GM18498 (cell line): ENCODE data around the gene FAM184B.

Experiments used
- ATAC-seq: cut with Tn5 transposase; IDR thresholded peaks from one replicate; pipeline ENCODE4 v1.9.1; 2021; ENCODE audit warnings: mild to moderate bottlenecking, moderate library complexity; ENCODE audit not compliant: unreplicated experiment

Gene FAM184B

GRCh38 chr4:17781300-17782287, at the start of gene FAM184B:
Gene FAM184B, minus strand, starts transcription at chr4:17781621. Its CDS starts 322 bp downstream, at chr4:17781299.
- no peak for ATAC-seq

- no peak for ATAC-seq
These were observed 42.6 kb upstream of the FAM184B start for GRCh38 chr4:17823871-17824669.

GRCh38 chr4:17817027-17817426, 35.6 kb upstream of the FAM184B start:
- peak; percentile 79 for ATAC-seq

GRCh38 chr4:17816142-17816541, 34.7 kb upstream of the FAM184B start:
- no peak for ATAC-seq

- no peak for ATAC-seq
These were observed 32.7 kb upstream of the FAM184B start for GRCh38 chr4:17814140-17814539.

GRCh38 chr4:17812801-17813200, 31.4 kb upstream of the FAM184B start:
- ATAC-seq: no peak

- ATAC-seq: no peak
These were observed 30.7 kb upstream of the FAM184B start for GRCh38 chr4:17812125-17812524.

- ATAC-seq: peak; percentile 34
These were observed 29.7 kb upstream of the FAM184B start for GRCh38 chr4:17811078-17811603.

GRCh38 chr4:17810260-17811077, 29.0 kb upstream of the FAM184B start, which contains the start of the genes DCAF16 and NCAPG:
Gene DCAF16, minus strand, starts transcription at chr4:17810757. Its CDS starts 6,616 bp downstream, at chr4:17804141.
Gene NCAPG, plus strand, starts transcription at chr4:17810979. Its CDS starts 99 bp downstream, at chr4:17811078.
- peak; percentile 87 for ATAC-seq

GRCh38 chr4:17809667-17810066, 28.2 kb upstream of the FAM184B start:
- no peak for ATAC-seq

GRCh38 chr4:17807446-17807845, 26.0 kb upstream of the FAM184B start:
- no peak for ATAC-seq

- no peak for ATAC-seq
These were observed 24.2 kb upstream of the FAM184B start for GRCh38 chr4:17805580-17806155.

GRCh38 chr4:17797808-17798207, 16.4 kb upstream of the FAM184B start:
- ATAC-seq: no peak

- no peak for ATAC-seq
These were observed 13.3 kb upstream of the FAM184B start for GRCh38 chr4:17794730-17795129.

GRCh38 chr4:17788956-17789355, 7.5 kb upstream of the FAM184B start:
- no peak for ATAC-seq

- no peak for ATAC-seq
These were observed 5.9 kb upstream of the FAM184B start for GRCh38 chr4:17787315-17787714.

- ATAC-seq: no peak
These were observed 5.1 kb upstream of the FAM184B start for GRCh38 chr4:17786567-17786966.

- no peak for ATAC-seq
These were observed 4.4 kb upstream of the FAM184B start for GRCh38 chr4:17785858-17786257.

GRCh38 chr4:17780501-17781299, 721 bp downstream of the FAM184B start:
- no peak for ATAC-seq
